Heart right ventricle (tissue), 16 donors: Measurements from ENCODE around the gene NPM3. TPM values are rescaled to one million over a fixed set of nuclear protein-coding genes. Genes with fewer than 3 reads are reported as not detected.

ENCODE experiments used
- ATAC-seq, 8 donors: fragments of 200-7000 bp; cut with Tn5 transposase; one replicate each; pipeline ENCODE4 v1.9.1; 2020; ENCODE audit warnings: mild to moderate bottlenecking in 8 of 8, moderate library complexity in 8 of 8, moderate number of reproducible peaks in 1 of 8
- DNase-seq, 2 donors: peaks; one replicate each; pipeline ENCODE4 v3.0.0-alpha.2; 2020
- H3K27ac ChIP-seq, 10 donors: fragments of 200-600 bp; sonication (generic) in 2 of 10; one replicate each; pipeline versions ENCODE4 v1.5.0 to v1.8.0; 2020 to 2022; ENCODE audit warnings: mild to moderate bottlenecking in 3 of 10
- H3K27me3 ChIP-seq, 7 donors: fragments of 200-600 bp; one replicate each; pipeline ENCODE4 v1.8.0; 2021 to 2022; ENCODE audit warnings: mild to moderate bottlenecking in 2 of 7
- H3K36me3 ChIP-seq, 9 donors: fragments of 200-600 bp; sonication (generic) in 1 of 9; one replicate each; pipeline versions ENCODE4 v1.5.0 to v1.8.0; 2020 to 2022; ENCODE audit warnings: mild to moderate bottlenecking in 2 of 9
- H3K4me1 ChIP-seq, 9 donors: fragments of 200-600 bp; sonication (generic) in 1 of 9; one replicate each; pipeline versions ENCODE4 v1.5.0 to v1.8.0; 2020 to 2022; ENCODE audit warnings: mild to moderate bottlenecking in 4 of 9
- H3K4me3 ChIP-seq, 10 donors: fragments of 200-600 bp; sonication (generic) in 2 of 10; one replicate each; pipeline versions ENCODE4 v1.5.0 to v1.8.0; 2020 to 2022; ENCODE audit warnings: mild to moderate bottlenecking in 7 of 10, moderate library complexity in 2 of 10
- H3K9me3 ChIP-seq, 11 donors: fragments of 200-600 bp in 10 of 11; sonication (generic) in 2 of 11; one replicate each; pipeline versions ENCODE4 v1.5.0 to v1.8.0; 2013 to 2022; ENCODE audit warnings: mild to moderate bottlenecking in 2 of 11, control low read depth in 1 of 11, moderate library complexity in 1 of 11
- WGBS, 2 donors: extraction: QIAGEN DNeasy Blood & Tissue Kit; methylation state at CpG; one replicate each; pipeline ENCODE4 v1.1.7; 2013; ENCODE audit warnings: inconsistent platforms in 1 of 2; 5-methylcytosine and 5-hydroxymethylcytosine counted together
- intact Hi-C, 10 donors: fragments of 100-400 bp; cut with DNase I; formaldehyde crosslinking; loops; one replicate each; pipeline versions ENCODE4 v1.11.1 to v1.14.2; 2022
- polyA plus RNA-seq, 2 donors: library from polyadenylated mRNA; stranded (reverse); fragments of 200-250 nt; gene quantifications; one replicate each; pipeline ENCODE4 v1.2.3, GENCODE V29; 2013
- total RNA-seq, 10 donors: library from RNA; stranded (reverse); fragmentation: NEBNext Ultra II Directional in 3 of 10; extraction: Animal tissue kit (Norgen Biotek cat#: 25700) in 3 of 10; gene quantifications; one replicate each; pipeline versions ENCODE4 v1.2.1 to v1.2.4, GENCODE V29; 2021 to 2023
- TF ChIP-seq, protein P1 (sequence below), 9 donors: fragments of 200-600 bp; sonication (generic) in 2 of 9; IDR thresholded peaks; one replicate each; pipeline versions ENCODE4 v1.5.0 to v1.8.0; 2021 to 2022; ENCODE audit warnings: antibody characterized with exemption in 9 of 9, mild to moderate bottlenecking in 5 of 9, moderate library complexity in 1 of 9
- donor health status: Arrhythmogenic right ventricular cardiomyopathy.
- donor health status: ischemic (EF 13 %, LVEDD 7.1; RV severe dilation, severe dysfunction).
- donor health status: healthy with polysubstance abuse.
- donor health status: DM: no; HTN: yes; CAD: no.
- donor health status: DM: no; HTN: no; CAD: no.
- donor health status: ischemic (EF 25% LVEDD 6.9; RV normal size, moderate dysfunction).
- donor health status: ischemic (EF 25% LVEDD 5.7; RV mildly dilated, moderate dysfunction).
- donor health status: healthy.
- donor health status: DM: yes; HTN: yes; CAD: no.
- donor health status: Ischemic cardiomyopathy.
- donor health status: ischemic (EF 35%, LVEDD 5.7; RV mildly dilated, moderate dysfunction).
- donor health status: nonischemic (EF 11% LVEDD 7.7; RV severe dilation, severe dysfunction).
- donor health status: DM: yes; HTN: yes; CAD: no.
- donor health status: PGD.
- donor health status: ischemic (EF 29% LVEDD 5.4; RV normal size, mild dysfunction).
- donor health status: nonischemic (EF 23%, LVEDD 6.1; RV moderate dilation, normal function).

Gene NPM3
- total and polyA plus RNA-seq, 12 donors: 4.9 to 23.3 (median 7.0) TPM

DNA sequence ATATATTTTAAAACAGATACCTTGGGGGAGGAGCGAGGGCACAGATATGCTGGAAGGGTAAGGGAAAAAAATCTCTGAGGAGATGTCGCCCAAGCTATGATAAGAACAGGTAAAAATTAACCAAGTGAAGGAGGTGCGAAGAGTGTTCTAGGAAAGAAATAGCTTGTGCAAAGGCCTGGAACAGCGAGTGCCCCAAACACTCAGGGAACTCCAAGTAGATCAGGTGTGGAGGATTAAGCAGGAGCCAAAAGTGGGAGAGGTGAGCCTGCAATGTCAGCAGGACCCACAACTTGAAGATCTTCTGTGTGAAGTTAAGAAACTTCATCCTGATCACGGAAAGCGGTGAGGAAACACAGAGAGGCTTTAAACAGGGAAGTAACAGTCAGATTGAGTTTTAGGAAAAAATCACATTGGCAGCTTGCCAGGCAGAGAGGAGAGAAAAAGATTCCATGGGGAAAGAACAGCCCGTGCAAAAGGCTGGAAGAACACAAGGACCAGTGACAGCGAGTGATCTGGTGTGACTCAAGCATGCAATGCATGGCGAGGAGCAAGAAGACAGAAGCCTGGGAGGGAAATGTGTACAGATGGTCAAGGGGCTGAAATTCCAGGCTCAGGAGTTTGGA is 38.1 kb downstream of the NPM3 start:
- Histone ChIP-seq H3K27ac (no peak overlapping the region), H3K27me3 (peaks cover 0 to 17% (median 9%) of the 10 kb centered on the region in 7 donors)
- no peak for ATAC-seq

DNA sequence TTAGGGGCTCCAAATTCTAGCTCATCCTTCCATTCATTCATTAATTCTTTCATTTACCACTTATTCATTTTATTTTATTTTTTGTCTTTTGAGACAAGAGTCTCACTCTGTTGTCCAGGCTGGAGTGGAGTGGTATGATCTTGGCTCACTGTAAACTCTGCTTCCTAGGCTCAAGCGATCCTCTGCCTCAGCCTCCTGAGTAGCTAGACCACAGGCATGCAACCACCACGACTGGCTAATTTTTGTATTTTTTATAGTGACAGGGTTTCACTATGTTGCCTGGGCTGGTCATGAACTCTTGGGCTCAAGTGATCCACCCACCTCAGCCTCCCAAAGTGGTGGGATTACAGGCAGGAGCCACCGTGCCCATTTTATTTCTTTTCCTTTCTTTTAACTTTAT is 39.0 kb downstream of the NPM3 start:
- ATAC-seq: no peak
- H3K36me3 ChIP-seq: no peaks in the 10 kb centered on the region
- no peaks in the 10 kb centered on the region for H3K4me1 ChIP-seq
- H3K4me3 ChIP-seq: no peak overlapping the region
- intact Hi-C loops: no loop called here
- no peak for DNase-seq
- no peak overlapping the region for H3K27ac ChIP-seq
- peaks cover 0 to 26% (median 16%) of the 10 kb centered on the region in 7 donors for H3K27me3 ChIP-seq
- TF ChIP-seq, protein P1, sequence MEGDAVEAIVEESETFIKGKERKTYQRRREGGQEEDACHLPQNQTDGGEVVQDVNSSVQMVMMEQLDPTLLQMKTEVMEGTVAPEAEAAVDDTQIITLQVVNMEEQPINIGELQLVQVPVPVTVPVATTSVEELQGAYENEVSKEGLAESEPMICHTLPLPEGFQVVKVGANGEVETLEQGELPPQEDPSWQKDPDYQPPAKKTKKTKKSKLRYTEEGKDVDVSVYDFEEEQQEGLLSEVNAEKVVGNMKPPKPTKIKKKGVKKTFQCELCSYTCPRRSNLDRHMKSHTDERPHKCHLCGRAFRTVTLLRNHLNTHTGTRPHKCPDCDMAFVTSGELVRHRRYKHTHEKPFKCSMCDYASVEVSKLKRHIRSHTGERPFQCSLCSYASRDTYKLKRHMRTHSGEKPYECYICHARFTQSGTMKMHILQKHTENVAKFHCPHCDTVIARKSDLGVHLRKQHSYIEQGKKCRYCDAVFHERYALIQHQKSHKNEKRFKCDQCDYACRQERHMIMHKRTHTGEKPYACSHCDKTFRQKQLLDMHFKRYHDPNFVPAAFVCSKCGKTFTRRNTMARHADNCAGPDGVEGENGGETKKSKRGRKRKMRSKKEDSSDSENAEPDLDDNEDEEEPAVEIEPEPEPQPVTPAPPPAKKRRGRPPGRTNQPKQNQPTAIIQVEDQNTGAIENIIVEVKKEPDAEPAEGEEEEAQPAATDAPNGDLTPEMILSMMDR (IDR thresholded peaks at IDR 0.05): no peak
- 79 to 83% methylated on average over 3 of the region's 3 CpGs for WGBS, 2 donors
- H3K9me3 ChIP-seq: no peaks in the 10 kb centered on the region

More for the DNA sequence above, 38.1 kb downstream of the NPM3 start:
- no peaks in the 10 kb centered on the region for H3K36me3 ChIP-seq
- DNase-seq: no peak
- TF ChIP-seq, protein P1 (IDR thresholded peaks at IDR 0.05): no peak
- no peak overlapping the region for H3K4me3 ChIP-seq
- no peaks in the 10 kb centered on the region for H3K9me3 ChIP-seq
- no peaks in the 10 kb centered on the region for H3K4me1 ChIP-seq
- intact Hi-C loops: no loop called here
- WGBS, 2 donors: 68 to 69% methylated on average over 9 of the region's 9 CpGs

DNA sequence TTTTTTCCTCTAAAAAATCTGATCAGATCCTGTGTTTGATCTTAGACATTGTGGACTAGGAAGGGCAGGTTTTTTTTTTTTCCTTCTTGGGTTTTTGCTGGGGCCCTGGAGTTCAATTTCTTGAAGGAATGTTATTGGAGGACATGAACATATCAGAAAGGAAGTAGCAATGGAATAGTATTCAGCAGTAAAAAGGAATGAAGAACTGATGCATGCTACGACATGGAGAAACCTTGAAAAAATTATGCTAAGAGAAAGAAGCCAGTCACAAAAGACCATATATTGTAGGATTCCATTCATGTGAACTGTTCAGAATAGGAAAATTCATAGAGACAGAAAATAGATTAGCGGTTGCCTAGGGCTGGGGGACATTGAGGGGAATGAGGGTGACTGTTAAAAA is 41.3 kb downstream of the NPM3 start:
- Histone ChIP-seq H3K9me3 (no peaks in the 10 kb centered on the region), H3K36me3 (no peaks in the 10 kb centered on the region), H3K27ac (no peak overlapping the region), H3K4me1 (no peaks in the 10 kb centered on the region), H3K27me3 (peaks cover 0 to 46% (median 34%) of the 10 kb centered on the region in 7 donors), H3K4me3 (no peak overlapping the region)
- DNase-seq (no peak), ATAC-seq (no peak)
- WGBS, 2 donors: 46 to 48% methylated on average over 2 of the region's 2 CpGs
- TF ChIP-seq, protein P1 (IDR thresholded peaks at IDR 0.05): no peak
- intact Hi-C loops: no loop called here

DNA sequence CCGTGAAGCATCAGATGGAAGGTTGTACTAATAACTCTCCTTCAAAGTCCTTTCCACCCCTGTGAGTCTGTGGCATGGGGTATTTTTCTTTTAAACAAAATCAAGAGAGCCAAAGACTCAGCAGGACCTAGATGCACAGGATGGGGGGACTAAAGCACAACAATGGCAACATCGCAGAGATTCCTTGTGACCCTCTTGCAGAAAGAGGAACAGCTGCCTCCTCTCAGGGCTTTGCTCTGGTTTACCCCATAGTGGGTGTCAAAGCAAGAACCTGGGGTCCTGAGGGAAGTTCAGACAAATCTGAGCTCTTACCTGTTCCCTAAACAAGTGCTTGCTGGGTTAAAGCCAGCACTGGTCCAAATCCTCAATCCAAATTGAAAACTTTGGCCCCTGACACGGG is 46.6 kb downstream of the NPM3 start:
- Histone ChIP-seq H3K27me3 (peaks cover 0 to 67% (median 49%) of the 10 kb centered on the region in 7 donors), H3K27ac (no peak overlapping the region), H3K9me3 (no peaks in the 10 kb centered on the region), H3K36me3 (no peaks in the 10 kb centered on the region), H3K4me3 (no peak overlapping the region), H3K4me1 (no peaks in the 10 kb centered on the region)
- DNase-seq: no peak
- intact Hi-C loops: no loop called here
- TF ChIP-seq, protein P1 (IDR thresholded peaks at IDR 0.05): no peak
- 71 to 83% methylated on average over 3 of the region's 3 CpGs for WGBS, 2 donors
- no peak for ATAC-seq
